Hepatocyte (in vitro differentiated cells): ENCODE results near the gene METTL25B. TPM values are rescaled to one million over a fixed set of nuclear protein-coding genes. Genes with fewer than 3 reads are reported as not detected.

ENCODE experiments used
- DNase-seq: peaks from one replicate; pipeline ENCODE4 v3.0.0-alpha.2; 2016; ENCODE audit warnings: low spot score
- H2AFZ ChIP-seq: fragments of 200-600 bp; sonication (generic); 2 replicates; pipeline ENCODE4 v1.6.0; 2016; ENCODE audit warnings: antibody characterized with exemption, mild to moderate bottlenecking
- H3K27ac ChIP-seq: fragments of 200-600 bp; sonication (generic); 2 replicates; pipeline ENCODE4 v1.5.1; 2016; ENCODE audit warnings: mild to moderate bottlenecking
- H3K27me3 ChIP-seq: fragments of 200-600 bp; sonication (generic); 2 replicates; pipeline ENCODE4 v1.6.1; 2016
- H3K36me3 ChIP-seq: fragments of 200-600 bp; sonication (generic); replicated peaks from 2 replicates; pipeline ENCODE4 v1.5.1; 2016; ENCODE audit warnings: low read depth; ENCODE audit not compliant: insufficient read depth
- H3K4me1 ChIP-seq: fragments of 200-600 bp; sonication (generic); 2 replicates; pipeline ENCODE4 v1.5.1; 2016; ENCODE audit warnings: mild to moderate bottlenecking, moderate library complexity; ENCODE audit not compliant: insufficient read depth
- H3K4me2 ChIP-seq: fragments of 200-600 bp; sonication (generic); 2 replicates; pipeline ENCODE4 v1.6.0; 2016
- H3K4me3 ChIP-seq: fragments of 200-600 bp; sonication (generic); 2 replicates; pipeline ENCODE4 v1.5.1; 2016; ENCODE audit warnings: mild to moderate bottlenecking
- H3K79me2 ChIP-seq: fragments of 200-600 bp; sonication (generic); 2 replicates; pipeline ENCODE4 v1.6.0; 2017; ENCODE audit warnings: mild to moderate bottlenecking
- H3K9me2 ChIP-seq: fragments of 200-600 bp; sonication (generic); replicated peaks from 2 replicates; pipeline ENCODE4 v1.6.0; 2017; ENCODE audit warnings: mild to moderate bottlenecking; ENCODE audit not compliant: insufficient read depth
- H3K9me3 ChIP-seq: fragments of 200-600 bp; sonication (generic); 2 replicates; pipeline ENCODE4 v1.5.1; 2016; ENCODE audit warnings: low read depth, mild to moderate bottlenecking
- H4K20me1 ChIP-seq: fragments of 200-600 bp; sonication (generic); 2 replicates; pipeline ENCODE4 v1.6.0; 2016; ENCODE audit warnings: mild to moderate bottlenecking; ENCODE audit not compliant: insufficient read depth, poor library complexity, severe bottlenecking
- CTCF ChIP-seq: fragments of 200-600 bp; sonication (generic); IDR thresholded peaks from 2 replicates; pipeline ENCODE4 v1.5.1; 2016; ENCODE audit warnings: antibody characterized with exemption, mild to moderate bottlenecking; ENCODE audit not compliant: poor library complexity
- EZH2 ChIP-seq: fragments of 200-600 bp; sonication (generic); IDR thresholded peaks from 2 replicates; pipeline ENCODE4 v1.6.1; 2016; ENCODE audit warnings: antibody characterized with exemption, mild to moderate bottlenecking, borderline replicate concordance
- EZH2phosphoT487 ChIP-seq: fragments of 200-600 bp; sonication (generic); IDR thresholded peaks from one replicate; pipeline ENCODE4 v1.6.1; 2018; ENCODE audit warnings: antibody characterized with exemption, mild to moderate bottlenecking, low read depth, moderate library complexity; ENCODE audit not compliant: unreplicated experiment, severe bottlenecking
- WGBS: methylation state at CpG from one replicate; pipeline ENCODE4 v1.1.6; 2016; ENCODE audit warnings: low lambda C conversion rate; ENCODE audit errors: missing lambda C conversion rate; 5-methylcytosine and 5-hydroxymethylcytosine counted together
- polyA plus RNA-seq: library from polyadenylated mRNA; unstranded; fragments of >200 nt; fragmentation: Nextera tagmentation; extraction: Ambion mirVana; gene quantifications from 2 replicates; pipeline ENCODE4 v1.2.1, GENCODE V29; 2016
- total RNA-seq: library from RNA; depleted of rRNA; stranded (reverse); fragments of >200 nt; gene quantifications from 2 replicates; pipeline ENCODE4 v1.2.3, GENCODE V29; 2014

Gene METTL25B
- total and polyA plus RNA-seq, 2 experiments from 2014 or later = 20.6 to 24.7 TPM

GRCh38 chr1:156704930-156705320, 23.3 kb upstream of the METTL25B start:
- DNase-seq = peak; percentile 84

DNA sequence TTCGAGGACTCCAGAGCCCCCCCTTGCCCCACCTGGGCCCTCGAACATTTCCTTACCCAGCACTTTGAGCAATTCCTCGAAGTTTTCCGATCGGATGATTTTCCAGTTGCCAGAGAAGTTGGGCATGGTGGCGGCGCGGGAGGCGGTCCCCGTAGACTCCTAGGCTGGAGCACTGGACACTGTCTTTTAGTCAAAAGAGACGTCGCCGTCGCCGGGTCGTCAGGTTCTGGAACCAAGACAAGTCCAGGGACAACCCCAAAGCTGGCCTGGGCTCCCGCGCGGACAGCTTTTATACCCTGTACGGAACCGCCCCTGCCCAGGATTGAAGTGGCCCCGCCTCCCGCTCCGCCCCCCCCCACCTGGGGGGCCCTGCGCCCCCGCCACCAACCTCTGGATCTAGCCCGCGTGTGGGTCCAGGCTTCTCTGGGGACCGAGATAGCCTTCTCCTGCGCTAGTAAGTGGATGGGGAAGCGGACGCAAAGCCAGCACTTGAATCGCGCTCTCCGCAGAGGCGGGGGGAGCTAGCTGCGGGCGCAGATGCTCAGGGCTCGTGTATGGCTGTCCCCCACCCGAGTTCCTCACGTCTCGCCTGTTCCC, 22.9 kb upstream of the METTL25B start, which contains the start of gene CRABP2:
TSS of gene CRABP2 (minus strand) at position 263 of the 597 bp plus-strand sequence. CDS start at position 126, 137 bp downstream.
- Histone ChIP-seq H3K4me3 (peak within 1 kb of the TSS; percentile 51), H2AFZ (peak within 1 kb of the TSS; percentile 89), H3K27me3 (no peaks in the 10 kb centered on the region), H3K9me3 (no peaks in the 10 kb centered on the region), H4K20me1 (peaks cover 3% of the 10 kb centered on the region), H3K4me2 (peak within 1 kb of the TSS; percentile 92), H3K27ac (peak within 1 kb of the TSS; percentile 97), H3K36me3 (no peaks in the 10 kb centered on the region), H3K79me2 (peaks cover 34% of the 10 kb centered on the region), H3K4me1 (peaks cover 74% of the 10 kb centered on the region), H3K9me2 (no peaks in the 10 kb centered on the region)
- TF ChIP-seq EZH2phosphoT487 = no peak
- no peak for TF ChIP-seq EZH2
- no peak for TF ChIP-seq CTCF
- WGBS = under 1% methylated on average over 30 of the region's 42 CpGs
- peak; percentile 77 for DNase-seq

More at GRCh38 chr1:156704930-156705320, 23.3 kb upstream of the METTL25B start:
- Histone ChIP-seq H3K4me1 (peaks cover 69% of the 10 kb centered on the region), H3K9me2 (no peaks in the 10 kb centered on the region), H3K9me3 (no peaks in the 10 kb centered on the region), H3K27me3 (no peaks in the 10 kb centered on the region), H3K27ac (peak overlapping the region; percentile 97), H3K4me3 (peak overlapping the region; percentile 51), H2AFZ (peak overlapping the region; percentile 89), H4K20me1 (peaks cover 3% of the 10 kb centered on the region), H3K4me2 (peak overlapping the region; percentile 92), H3K36me3 (no peaks in the 10 kb centered on the region), H3K79me2 (peaks cover 34% of the 10 kb centered on the region)
- 5% methylated on average over 17 of the region's 29 CpGs for WGBS
- TF ChIP-seq EZH2phosphoT487 (no peak), CTCF (no peak), EZH2 (no peak)

- H2AFZ ChIP-seq = peak overlapping the region; percentile 89
- H3K4me1 ChIP-seq = peaks cover 81% of the 10 kb centered on the region
- WGBS = 1% methylated on average over 43 of the region's 45 CpGs
Measured at GRCh38 chr1:156705918-156706656, 22.2 kb upstream of the METTL25B start.

More at GRCh38 chr1:156705918-156706656, 22.2 kb upstream of the METTL25B start:
- Histone ChIP-seq H3K27ac (peak overlapping the region; percentile 97), H3K27me3 (no peaks in the 10 kb centered on the region), H3K4me2 (peak overlapping the region; percentile 92), H3K36me3 (no peaks in the 10 kb centered on the region), H3K79me2 (peaks cover 34% of the 10 kb centered on the region), H3K9me2 (no peaks in the 10 kb centered on the region), H3K9me3 (no peaks in the 10 kb centered on the region), H4K20me1 (peaks cover 3% of the 10 kb centered on the region), H3K4me3 (peak overlapping the region; percentile 51)
- peak; percentile 90 for DNase-seq
- TF ChIP-seq EZH2phosphoT487 (no peak), CTCF (peak; percentile 92)
